HG02642 (cell line): ENCODE results near the gene GALNT15.

Experiments
- ATAC-seq: cut with Tn5 transposase; IDR thresholded peaks from one replicate; pipeline ENCODE4 v1.9.1; 2021; ENCODE audit warnings: mild to moderate bottlenecking; ENCODE audit not compliant: unreplicated experiment, poor library complexity

Gene GALNT15

GRCh38 chr3:16270855-16271254 is 96.4 kb downstream of the GALNT15 start:
- ATAC-seq: no peak

- no peak for ATAC-seq
These were observed 98.1 kb downstream of the GALNT15 start for GRCh38 chr3:16272588-16272987.

DNA sequence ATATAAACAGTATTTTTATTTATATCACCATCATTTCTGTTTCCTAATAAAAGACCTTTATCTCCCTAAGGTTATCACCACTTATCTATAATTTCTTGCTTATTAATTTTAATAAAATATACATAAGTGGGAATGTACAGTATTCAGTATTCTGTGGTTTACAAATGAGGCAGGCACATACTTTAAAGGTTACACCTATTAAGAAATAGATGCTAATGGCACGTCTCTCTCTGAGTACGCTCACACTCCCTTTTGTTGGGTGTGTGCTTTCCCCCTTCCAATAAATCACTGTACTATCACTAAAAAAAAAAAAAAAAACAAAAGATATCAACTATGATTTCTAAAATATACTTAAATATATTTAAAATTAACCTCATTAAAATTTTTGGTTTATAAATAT is 99.4 kb downstream of the GALNT15 start:
- no peak for ATAC-seq

DNA sequence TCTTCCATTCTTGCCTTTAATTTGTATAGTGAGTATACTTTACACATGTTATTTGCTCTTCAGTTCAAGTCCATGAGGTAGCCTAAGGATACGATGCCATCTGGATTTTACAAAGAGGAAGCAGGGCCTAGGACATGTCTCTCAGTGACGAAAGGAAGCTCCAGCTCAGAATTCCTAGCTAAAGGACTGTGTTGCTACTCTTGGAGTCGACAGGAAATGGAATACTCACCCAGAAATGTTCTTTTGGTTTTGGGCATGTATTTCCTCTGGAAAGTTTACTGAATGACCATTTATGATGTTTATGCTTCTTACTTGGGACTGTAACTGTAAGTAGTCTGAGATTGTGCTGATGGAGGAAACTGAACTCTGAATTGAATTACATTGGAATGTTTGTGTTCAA is 103.0 kb downstream of the GALNT15 start:
- ATAC-seq: no peak

DNA sequence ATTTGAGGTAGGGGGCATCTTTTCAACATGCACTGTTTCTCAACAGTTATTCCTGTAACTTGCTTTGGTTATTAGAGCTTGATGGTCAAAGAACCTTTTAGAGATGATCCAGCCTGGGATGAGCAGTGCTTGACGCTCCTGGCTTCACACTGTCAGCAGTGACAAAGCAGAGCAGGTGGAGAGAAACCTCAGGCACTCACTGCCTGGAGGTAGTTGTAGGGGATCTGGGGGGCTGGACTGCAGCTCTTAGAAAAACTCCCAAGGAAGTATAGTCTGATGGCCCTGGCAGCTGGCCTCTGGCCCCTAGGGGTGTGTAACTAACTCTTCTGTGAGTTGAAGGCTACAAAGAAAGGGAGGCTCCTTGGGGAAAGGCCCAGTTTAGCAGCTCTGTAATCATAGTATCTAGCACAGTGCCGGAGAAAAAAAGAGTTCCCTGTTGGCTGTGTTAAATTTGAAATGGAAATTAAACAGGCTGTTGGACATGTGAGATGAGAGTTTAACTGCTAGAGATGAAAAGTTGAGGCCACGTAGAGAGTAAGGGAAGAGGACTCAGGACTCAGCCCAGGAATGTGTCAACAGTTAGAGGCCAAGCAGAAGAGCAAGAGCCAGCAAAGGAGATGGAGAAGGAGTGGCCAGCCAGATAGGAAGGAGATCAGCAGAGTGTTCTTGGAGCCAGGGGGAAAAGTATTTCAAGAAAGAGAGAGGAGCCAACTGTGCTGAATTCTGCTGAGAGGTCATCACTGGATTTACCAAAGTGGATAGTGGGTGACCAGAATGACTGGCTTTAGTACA is 104.7 kb downstream of the GALNT15 start:
- ATAC-seq: no peak

DNA sequence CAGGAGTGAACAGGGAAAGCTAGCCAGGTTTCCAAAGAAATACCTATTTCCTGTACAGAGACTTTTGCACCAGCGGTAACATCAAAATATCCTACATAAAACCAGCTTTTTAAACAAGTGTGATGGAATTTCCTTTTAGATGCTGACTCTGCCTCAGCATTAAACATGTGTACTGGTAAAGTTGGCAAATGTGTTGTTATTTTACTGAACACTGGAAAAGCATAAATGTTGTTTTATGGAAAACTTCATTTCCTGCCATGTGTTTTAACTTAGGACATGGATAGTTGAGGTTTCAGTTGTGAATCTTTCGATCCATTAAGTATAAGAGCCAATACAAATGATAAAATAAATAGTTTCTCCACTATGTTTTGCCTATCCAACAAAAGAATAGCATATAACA is 106.2 kb downstream of the GALNT15 start:
- no peak for ATAC-seq
